HFFc6 (cell line): Measurements from ENCODE around the gene ZBP1. TPM values are rescaled to one million over a fixed set of nuclear protein-coding genes. Genes with fewer than 3 reads are reported as not detected.
A peak's percentile ranks its signal among the peaks of the same experiment; 100 is the strongest.

Experiments
- DNase-seq: peaks from one replicate; pipeline ENCODE4 v3.0.0-alpha.2; 2018
- H3K27ac Mint-ChIP-seq: 2 replicates; pipeline ENCODE4 v1.8.0; 2020; ENCODE audit warnings: mild to moderate bottlenecking, mixed read lengths
- H3K27me3 Mint-ChIP-seq: 2 replicates; pipeline ENCODE4 v1.8.0; 2021; ENCODE audit warnings: mild to moderate bottlenecking, moderate library complexity, mixed read lengths; ENCODE audit not compliant: insufficient read depth
- H3K36me3 Mint-ChIP-seq: 2 replicates; pipeline ENCODE4 v1.8.0; 2021; ENCODE audit warnings: low read depth, mixed read lengths
- H3K4me1 Mint-ChIP-seq: 2 replicates; pipeline ENCODE4 v1.8.0; 2020; ENCODE audit warnings: low read depth, mixed read lengths
- H3K4me3 Mint-ChIP-seq: 2 replicates; pipeline ENCODE4 v1.8.0; 2020; ENCODE audit warnings: mild to moderate bottlenecking, moderate library complexity, mixed read lengths
- H3K9me3 Mint-ChIP-seq: 2 replicates; pipeline ENCODE4 v1.8.0; 2020; ENCODE audit warnings: mild to moderate bottlenecking, mixed read lengths
- CTCF ChIP-seq: fragments of 200-600 bp; sonication (generic); IDR thresholded peaks from 2 replicates; pipeline ENCODE4 v1.5.0; 2021; ENCODE audit warnings: antibody characterized with exemption, mild to moderate bottlenecking
- total RNA-seq, 6 experiments: library from RNA; stranded (reverse); fragmentation: NEBNext Ultra II Directional; extraction: Animal tissue kit (Norgen Biotek cat#: 25700); gene quantifications; 2 replicates in 1 of 6; 3 replicates in 5 of 6; pipeline ENCODE4 v1.2.3, GENCODE V29; 2021

The ZBP1 gene
- total RNA-seq, 6 experiments from 2014 or later: not detected

DNA sequence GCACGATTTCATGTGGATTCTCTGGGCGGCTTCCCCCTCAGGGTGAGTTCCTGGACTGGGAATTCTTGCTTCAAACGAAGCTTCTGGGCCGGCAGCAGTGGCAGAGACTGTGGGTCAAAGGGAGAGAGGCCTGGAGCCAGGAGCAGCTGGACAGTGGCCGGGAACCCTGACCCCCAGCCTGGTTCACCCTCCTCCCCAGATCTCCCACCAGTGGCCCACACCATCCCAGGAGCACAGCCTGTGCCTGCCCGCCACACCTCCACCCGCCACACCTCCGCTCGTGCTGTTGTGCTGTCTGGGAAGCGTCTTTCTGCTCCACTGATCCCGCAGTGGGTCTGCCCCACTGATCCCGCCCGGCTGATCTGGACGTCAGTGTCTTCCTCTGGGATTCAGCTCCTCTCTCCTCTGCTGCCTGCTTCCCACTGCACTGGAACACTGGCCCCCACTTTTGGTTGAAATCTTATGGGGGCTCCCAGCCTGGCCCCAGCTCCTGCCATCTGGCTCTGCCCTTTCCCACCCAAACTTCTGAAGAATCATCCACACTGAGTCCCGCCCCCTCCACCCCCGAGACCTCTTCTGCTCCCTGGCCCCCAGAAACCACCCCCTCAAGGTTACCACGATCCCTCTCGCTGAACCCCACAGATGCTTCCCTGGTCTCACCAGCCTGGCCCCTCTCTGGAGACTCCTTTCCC lies 9.8 kb downstream of the ZBP1 start:
- Mint-ChIP-seq H3K9me3 (no peaks in the 10 kb centered on the region), H3K27ac (no peak overlapping the region), H3K4me3 (no peak overlapping the region), H3K4me1 (no peaks in the 10 kb centered on the region), H3K36me3 (no peaks in the 10 kb centered on the region), H3K27me3 (peaks cover 32% of the 10 kb centered on the region)
- no peak for TF ChIP-seq CTCF
- DNase-seq: no peak

- Mint-ChIP-seq H3K9me3 (no peaks in the 10 kb centered on the region), H3K27me3 (peaks cover 31% of the 10 kb centered on the region), H3K27ac (no peak overlapping the region), H3K36me3 (no peaks in the 10 kb centered on the region), H3K4me1 (no peaks in the 10 kb centered on the region), H3K4me3 (no peak overlapping the region)
- no peak for DNase-seq
- 0 out of 2 replicates have a peak, but pooled peaks have one; percentile 27 for TF ChIP-seq CTCF
Observed at GRCh38 chr20:57609842-57610167, 10.4 kb downstream of the ZBP1 start.

DNA sequence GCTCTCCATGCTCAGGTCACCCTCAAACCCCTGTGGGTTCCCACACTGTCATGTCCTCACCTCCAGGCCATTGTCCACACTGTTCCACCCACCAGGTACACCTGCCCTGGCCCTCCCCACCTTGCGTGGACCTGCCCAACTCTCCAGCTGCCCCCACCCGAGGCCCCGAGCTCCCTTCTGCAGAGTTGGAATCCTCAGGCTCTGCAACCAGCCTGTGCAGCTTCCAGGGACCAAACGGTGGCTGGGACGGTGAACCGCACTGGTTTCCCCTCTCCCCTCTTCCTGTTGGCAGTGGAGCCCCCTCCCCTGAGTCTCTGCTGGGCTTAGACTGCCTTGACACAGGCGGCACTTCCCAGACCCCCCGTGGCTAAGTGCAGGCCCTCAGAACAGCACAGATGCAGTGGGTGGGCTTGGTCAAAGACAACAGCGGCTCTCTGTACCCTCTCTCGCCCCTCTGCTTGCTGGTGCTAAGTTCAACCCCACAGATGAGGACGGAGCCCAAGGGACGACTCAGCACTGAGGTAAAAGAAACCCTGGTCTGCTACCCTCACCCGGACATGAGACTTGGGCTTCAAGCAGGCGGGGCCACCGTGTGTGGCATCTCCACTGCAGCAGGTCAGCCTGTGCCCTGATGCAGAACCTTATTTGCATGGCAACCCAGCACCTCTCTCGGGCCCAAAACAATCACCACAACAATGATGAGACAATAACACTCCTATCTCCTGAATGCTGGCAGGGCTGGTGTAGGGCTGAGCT lies 11.0 kb downstream of the ZBP1 start:
- H3K27me3 Mint-ChIP-seq: peaks cover 32% of the 10 kb centered on the region
- no peak overlapping the region for H3K27ac Mint-ChIP-seq
- TF ChIP-seq CTCF: no peak

DNA sequence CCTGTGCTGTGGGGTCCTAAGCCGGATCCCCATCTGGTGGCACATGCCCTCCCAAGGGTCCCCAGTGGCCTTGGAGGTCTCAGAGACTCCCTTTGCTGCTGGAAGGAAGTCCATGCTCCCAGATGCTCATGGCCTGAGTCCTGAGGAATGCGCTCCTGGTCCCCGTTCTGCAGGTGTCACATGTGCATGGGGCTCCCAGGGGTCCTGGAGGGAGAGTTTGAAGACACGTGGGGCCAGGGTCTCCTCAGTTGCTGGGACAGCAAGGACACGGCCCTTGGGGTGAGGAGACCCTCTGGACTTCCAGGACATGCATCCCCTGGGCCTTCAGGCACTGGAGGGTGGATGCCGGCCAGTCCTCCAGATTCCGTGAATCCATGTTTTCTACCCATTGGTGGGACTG lies 11.7 kb downstream of the ZBP1 start:
- Mint-ChIP-seq H3K4me1 (no peaks in the 10 kb centered on the region), H3K4me3 (no peak overlapping the region), H3K27ac (no peak overlapping the region), H3K9me3 (no peaks in the 10 kb centered on the region), H3K36me3 (no peaks in the 10 kb centered on the region), H3K27me3 (peaks cover 34% of the 10 kb centered on the region)
- DNase-seq: no peak
- TF ChIP-seq CTCF: no peak

More for the DNA sequence above, 11.0 kb downstream of the ZBP1 start:
- no peak overlapping the region for H3K4me3 Mint-ChIP-seq
- H3K36me3 Mint-ChIP-seq: no peaks in the 10 kb centered on the region
- H3K4me1 Mint-ChIP-seq: no peaks in the 10 kb centered on the region
- no peak for DNase-seq
- no peaks in the 10 kb centered on the region for H3K9me3 Mint-ChIP-seq

DNA sequence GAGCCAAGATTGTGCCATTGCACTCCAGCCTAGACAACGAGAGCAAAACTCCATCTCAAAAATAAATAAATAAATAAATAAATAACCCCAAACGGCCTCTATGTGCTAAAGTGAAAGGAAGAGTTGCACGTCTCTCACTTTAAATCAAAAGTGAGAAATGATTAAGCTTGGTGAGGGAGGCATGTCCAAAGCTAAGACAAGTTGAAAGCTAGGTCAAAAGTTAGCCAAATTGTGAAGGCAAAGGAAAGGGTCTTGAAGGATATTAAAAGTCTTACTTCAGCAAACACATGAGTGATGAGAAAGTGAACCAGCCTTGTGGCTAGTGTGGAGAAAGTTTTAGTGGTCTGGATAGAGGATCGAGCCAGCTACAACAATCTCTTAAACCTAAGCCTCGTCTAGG lies 14.3 kb downstream of the ZBP1 start:
- Mint-ChIP-seq H3K4me3 (no peak overlapping the region), H3K27ac (no peak overlapping the region), H3K27me3 (peaks cover 38% of the 10 kb centered on the region)

More for the DNA sequence above, 14.3 kb downstream of the ZBP1 start:
- Mint-ChIP-seq H3K9me3 (no peaks in the 10 kb centered on the region), H3K4me1 (no peaks in the 10 kb centered on the region), H3K36me3 (no peaks in the 10 kb centered on the region)
- no peak for TF ChIP-seq CTCF
- no peak for DNase-seq
